NCI-H1694 (cell line): Measurements from ENCODE around the gene CNIH3.
A peak's percentile ranks its signal among the peaks of the same experiment; 100 is the strongest.
"Not testable (repeated sequence)": the region's sequence is repeated elsewhere in the genome, so short reads cannot be mapped to it uniquely, and the experiment has no call there.

Experiments
- DNase-seq: peaks from one replicate; lab custom pipeline; 2025; lab: John Stamatoyannopoulos, UW

The CNIH3 gene

GRCh38 chr1:224643653-224644052 is 27.5 kb downstream of the CNIH3 start:
- DNase-seq, result no peak

GRCh38 chr1:224644553-224645154 is 28.5 kb downstream of the CNIH3 start:
- DNase-seq, result peak; percentile 23

GRCh38 chr1:224647449-224647848 is 31.3 kb downstream of the CNIH3 start:
- peak; percentile 37 for DNase-seq

- no peak for DNase-seq
These were observed 34.2 kb downstream of the CNIH3 start for GRCh38 chr1:224650290-224650689.

- no peak for DNase-seq
These were observed 35.1 kb downstream of the CNIH3 start for GRCh38 chr1:224651188-224651587.

- no peak for DNase-seq
These were observed 40.3 kb downstream of the CNIH3 start for GRCh38 chr1:224656392-224656791.

GRCh38 chr1:224660074-224660473 is 44.0 kb downstream of the CNIH3 start:
- DNase-seq, result no peak

GRCh38 chr1:224662870-224663269 is 46.8 kb downstream of the CNIH3 start:
- DNase-seq, result no peak

- no peak for DNase-seq
These were observed 48.9 kb downstream of the CNIH3 start for GRCh38 chr1:224665016-224665415.

- no peak for DNase-seq
These were observed 50.0 kb downstream of the CNIH3 start for GRCh38 chr1:224666078-224666477.

- no peak for DNase-seq
These were observed 50.8 kb downstream of the CNIH3 start for GRCh38 chr1:224666913-224667312.

- DNase-seq, result peak; percentile 61
These were observed 52.9 kb downstream of the CNIH3 start for GRCh38 chr1:224668984-224669383.

GRCh38 chr1:224669403-224669802 is 53.3 kb downstream of the CNIH3 start:
- no peak for DNase-seq

GRCh38 chr1:224670506-224670905 is 54.4 kb downstream of the CNIH3 start:
- no peak for DNase-seq

GRCh38 chr1:224671076-224671475 is 55.0 kb downstream of the CNIH3 start:
- no peak for DNase-seq

GRCh38 chr1:224673141-224673540 is 57.0 kb downstream of the CNIH3 start:
- DNase-seq, result no peak

- no peak for DNase-seq
These were observed 59.5 kb downstream of the CNIH3 start for GRCh38 chr1:224675590-224675989.

- DNase-seq, result no peak
These were observed 60.4 kb downstream of the CNIH3 start for GRCh38 chr1:224676551-224676950.

GRCh38 chr1:224678168-224678567 is 62.1 kb downstream of the CNIH3 start:
- DNase-seq, result no peak

- DNase-seq, result no peak
These were observed 63.5 kb downstream of the CNIH3 start for GRCh38 chr1:224679606-224680005.

- DNase-seq, result no peak
These were observed 65.7 kb downstream of the CNIH3 start for GRCh38 chr1:224681816-224682215.

- peak; percentile 35 for DNase-seq
These were observed 67.8 kb downstream of the CNIH3 start for GRCh38 chr1:224683936-224684335.

GRCh38 chr1:224684979-224685425 is 68.9 kb downstream of the CNIH3 start:
- no peak for DNase-seq

- DNase-seq, result not testable (repeated sequence)
These were observed 70.0 kb downstream of the CNIH3 start for GRCh38 chr1:224686140-224686539.
